ENCODE measurements around the gene STX17.

- no peak for TF ChIP-seq CTCF (IDR thresholded peaks at IDR 0.05)
- TF ChIP-seq POLR2A (IDR thresholded peaks at IDR 0.05): no peak
These were observed 10.9 kb upstream of the STX17 start for GRCh38 chr9:99895510-99895909.

Data from breast epithelium (tissue), 3 donors.